Transverse colon (tissue), 4 donors: ENCODE data around the gene OR10A5.

Experiments
- EP300 ChIP-seq: sonication (generic); formaldehyde crosslinking; IDR thresholded peaks from one replicate; pipeline ENCODE4 v1.6.1; 2017; ENCODE audit warnings: antibody characterized with exemption, low read depth
- POLR2A ChIP-seq: fragments of 450-650 bp; IDR thresholded peaks from one replicate; pipeline ENCODE4 v1.6.1; 2016; ENCODE audit warnings: antibody characterized with exemption, mild to moderate bottlenecking, moderate library complexity
- POLR2AphosphoS5 ChIP-seq, 3 donors: sonication (generic); formaldehyde crosslinking; IDR thresholded peaks; one replicate each; pipeline ENCODE4 v1.6.1; 2016; ENCODE audit warnings: antibody characterized with exemption in 3 of 3
- TF ChIP-seq, protein P1 (sequence below), 5 experiments: fragments of 200-600 bp in 3 of 5; fragments of 450-650 bp in 2 of 5; sonication (generic) in 3 of 5; IDR thresholded peaks; 1 replicate in 2 of 5; 2 replicates in 3 of 5; pipeline ENCODE4 v1.5.1; 2016 to 2017; ENCODE audit warnings: antibody characterized with exemption in 5 of 5, inconsistent platforms in 3 of 5, mild to moderate bottlenecking in 2 of 5, moderate library complexity in 1 of 5

DNA sequence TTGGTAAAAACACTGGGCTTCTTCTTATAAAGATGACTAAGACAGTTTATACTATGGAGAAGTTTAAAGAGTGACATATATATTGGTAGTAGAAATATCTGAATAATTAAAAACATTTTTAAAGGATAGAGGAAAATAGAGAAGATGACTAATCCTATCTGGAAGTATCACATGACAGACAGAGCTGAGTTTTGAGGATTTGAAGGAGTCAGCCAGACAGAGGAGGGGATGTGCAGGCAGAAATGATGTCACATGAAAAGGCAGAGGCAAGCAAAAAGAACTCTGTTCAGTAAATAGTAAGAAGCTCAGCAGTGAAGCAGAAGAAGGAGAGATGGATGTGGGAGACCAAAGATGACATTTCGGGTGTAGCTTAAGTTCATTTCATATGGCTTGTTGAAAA lies 19.0 kb downstream of the OR10A5 start:
- TF ChIP-seq, protein P1, sequence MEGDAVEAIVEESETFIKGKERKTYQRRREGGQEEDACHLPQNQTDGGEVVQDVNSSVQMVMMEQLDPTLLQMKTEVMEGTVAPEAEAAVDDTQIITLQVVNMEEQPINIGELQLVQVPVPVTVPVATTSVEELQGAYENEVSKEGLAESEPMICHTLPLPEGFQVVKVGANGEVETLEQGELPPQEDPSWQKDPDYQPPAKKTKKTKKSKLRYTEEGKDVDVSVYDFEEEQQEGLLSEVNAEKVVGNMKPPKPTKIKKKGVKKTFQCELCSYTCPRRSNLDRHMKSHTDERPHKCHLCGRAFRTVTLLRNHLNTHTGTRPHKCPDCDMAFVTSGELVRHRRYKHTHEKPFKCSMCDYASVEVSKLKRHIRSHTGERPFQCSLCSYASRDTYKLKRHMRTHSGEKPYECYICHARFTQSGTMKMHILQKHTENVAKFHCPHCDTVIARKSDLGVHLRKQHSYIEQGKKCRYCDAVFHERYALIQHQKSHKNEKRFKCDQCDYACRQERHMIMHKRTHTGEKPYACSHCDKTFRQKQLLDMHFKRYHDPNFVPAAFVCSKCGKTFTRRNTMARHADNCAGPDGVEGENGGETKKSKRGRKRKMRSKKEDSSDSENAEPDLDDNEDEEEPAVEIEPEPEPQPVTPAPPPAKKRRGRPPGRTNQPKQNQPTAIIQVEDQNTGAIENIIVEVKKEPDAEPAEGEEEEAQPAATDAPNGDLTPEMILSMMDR (IDR thresholded peaks at IDR 0.05): no peak
- no peak for TF ChIP-seq POLR2A
- no peak for TF ChIP-seq POLR2AphosphoS5 (IDR thresholded peaks at IDR 0.05)
- TF ChIP-seq EP300: no peak
